Renal cortical epithelial cell (primary cell): Measurements from ENCODE around the gene RXRB. TPM values are rescaled to one million over a fixed set of nuclear protein-coding genes. Genes with fewer than 3 reads are reported as not detected.
"Not testable (repeated sequence)": the region's sequence is repeated elsewhere in the genome, so short reads cannot be mapped to it uniquely, and the experiment has no call there.

Source experiments
- DNase-seq: peaks from one replicate; pipeline ENCODE4 v3.0.0-alpha.2; 2011; ENCODE audit warnings: low read depth
- total RNA-seq: library from RNA; depleted of rRNA; stranded (reverse); fragments of >200 nt; gene quantifications from 2 replicates; pipeline ENCODE4 v1.2.3, GENCODE V29; 2014

The RXRB gene
- total RNA-seq, 1 donor from 2014 or later: 28.0 TPM

DNA sequence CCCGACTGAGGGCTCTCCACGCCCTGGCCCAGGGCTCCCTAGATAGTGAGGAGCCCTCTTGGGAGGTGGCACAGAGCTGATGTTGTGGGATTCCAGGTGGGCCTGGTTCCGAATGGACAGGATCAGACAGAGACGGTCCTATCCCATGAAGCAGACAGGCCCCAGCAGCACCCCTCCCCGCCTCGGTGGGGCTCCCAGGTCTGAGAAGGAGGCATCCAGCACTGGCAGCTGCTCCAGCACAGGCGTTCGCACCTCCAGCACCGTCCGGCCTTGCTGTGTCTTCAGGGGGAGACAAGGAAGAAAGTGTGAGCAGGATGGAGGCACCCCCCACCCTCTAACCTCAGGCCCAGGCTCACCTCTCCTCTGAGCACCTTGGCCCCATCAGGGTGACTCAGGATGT is 36.9 kb downstream of the RXRB start:
- DNase-seq: no peak

DNA sequence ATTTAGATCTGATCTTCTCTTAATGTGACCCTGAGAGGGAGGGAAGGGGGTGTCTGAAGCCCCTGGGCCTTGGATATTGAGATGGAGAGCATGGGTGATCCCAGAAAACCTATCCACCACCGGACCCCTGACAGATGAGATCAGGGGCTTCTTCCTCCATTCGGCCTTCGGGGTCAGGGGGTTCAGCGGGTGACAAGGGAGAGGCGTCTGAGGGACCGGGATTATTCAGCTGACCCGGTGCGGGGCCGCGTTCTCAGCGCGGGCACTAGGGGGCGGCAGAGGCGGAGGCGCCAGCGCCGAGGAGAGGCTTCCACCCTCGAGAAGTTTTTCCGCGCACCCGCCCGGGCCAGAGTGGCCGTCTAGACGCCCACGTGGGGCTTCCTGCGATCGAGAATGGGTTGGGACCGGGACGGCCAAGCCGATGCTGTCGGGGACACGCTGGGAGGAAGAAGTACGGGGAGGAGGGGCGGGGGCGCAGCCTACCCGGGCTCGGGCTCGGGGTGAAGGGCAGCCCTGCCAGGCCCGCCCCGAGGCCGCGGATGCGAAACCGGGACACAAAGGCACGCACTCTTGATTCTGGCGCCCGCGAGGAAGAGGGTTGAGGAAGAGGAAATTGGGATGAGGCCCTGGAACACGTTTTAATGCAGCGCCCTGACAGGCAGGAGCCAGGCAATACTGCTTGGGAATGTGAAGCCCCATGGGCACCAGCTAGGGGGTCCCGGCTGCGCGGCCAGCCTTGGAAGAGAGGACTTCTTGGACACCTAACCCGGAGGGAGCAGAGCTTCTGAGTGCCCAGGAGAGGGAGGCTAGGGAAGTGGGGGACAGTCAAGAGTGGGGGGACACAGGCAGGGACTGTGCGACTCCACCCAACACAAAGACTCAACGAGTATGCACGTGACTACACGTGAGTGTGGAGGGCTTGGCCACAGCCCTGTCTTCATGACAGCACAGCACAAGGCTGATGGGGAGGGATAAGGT is 38.8 kb downstream of the RXRB start:
- DNase-seq: peak; percentile 1

DNA sequence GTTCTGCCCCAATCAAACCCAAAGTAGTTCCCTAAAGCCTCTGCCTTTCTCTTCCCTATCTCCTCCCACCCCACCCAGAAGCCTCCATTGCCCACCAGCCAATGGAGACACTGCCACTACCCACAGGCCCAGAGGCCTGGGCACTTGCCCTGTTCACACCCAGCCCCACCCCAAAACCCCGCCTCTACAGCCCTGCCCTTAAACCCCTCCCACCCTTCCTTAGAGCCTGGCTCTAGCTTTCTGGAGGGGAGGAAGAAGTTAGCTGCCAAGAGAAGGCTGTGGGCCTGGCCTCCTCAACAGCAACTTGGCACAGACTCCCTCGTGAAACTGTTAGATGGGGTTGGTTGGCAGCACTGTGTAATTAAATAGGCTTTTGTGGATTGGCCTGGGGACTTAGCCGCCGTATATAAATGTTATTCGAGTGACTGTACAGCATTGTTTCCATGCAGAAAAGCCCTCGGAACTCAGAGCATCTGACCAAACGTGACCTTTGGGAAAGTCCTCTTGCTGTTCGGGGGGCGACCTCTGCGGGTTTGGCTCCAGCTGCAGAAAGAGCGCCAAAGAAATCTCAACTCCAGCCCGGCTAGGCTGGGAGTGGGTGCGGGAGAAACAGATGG is 39.6 kb downstream of the RXRB start:
- DNase-seq: peak; percentile 39

DNA sequence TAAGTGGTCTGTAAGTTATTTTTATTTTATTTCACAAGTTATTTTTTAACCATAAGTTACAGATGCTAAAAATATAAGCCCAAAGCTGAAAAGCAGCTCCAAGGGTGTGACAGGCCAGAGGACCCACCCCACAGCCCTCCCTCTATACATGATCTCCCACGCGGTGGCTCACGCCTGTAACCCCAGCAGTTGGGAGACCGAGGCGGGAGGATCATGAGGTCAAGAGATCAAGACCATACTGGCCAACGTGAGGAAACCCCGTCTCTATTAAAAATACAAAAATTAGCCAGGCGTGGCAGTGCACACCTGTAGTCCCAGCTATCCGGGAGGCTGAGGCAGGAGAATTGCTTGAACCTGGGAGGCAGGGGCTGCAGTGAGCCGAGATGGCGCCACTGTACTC is 40.4 kb downstream of the RXRB start:
- no peak for DNase-seq

DNA sequence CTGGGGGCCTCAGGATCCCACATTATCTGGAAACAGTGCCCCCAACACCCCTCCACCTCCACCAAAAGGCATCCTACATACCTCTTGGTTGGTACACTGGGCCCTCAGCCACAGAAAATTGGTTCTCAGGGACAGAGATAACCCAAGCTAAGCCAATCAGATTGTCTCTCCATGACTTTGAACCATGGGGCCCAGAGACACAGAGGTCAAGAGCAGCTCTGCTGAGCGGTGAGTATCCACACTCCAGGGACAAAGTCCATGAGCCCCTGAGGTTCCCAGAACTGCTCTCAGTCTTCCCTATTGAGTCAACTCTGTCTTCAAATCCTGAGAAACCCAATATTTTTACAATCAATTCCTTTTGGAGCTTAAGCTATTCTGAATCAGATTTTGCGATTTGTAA is 43.5 kb downstream of the RXRB start:
- no peak for DNase-seq

DNA sequence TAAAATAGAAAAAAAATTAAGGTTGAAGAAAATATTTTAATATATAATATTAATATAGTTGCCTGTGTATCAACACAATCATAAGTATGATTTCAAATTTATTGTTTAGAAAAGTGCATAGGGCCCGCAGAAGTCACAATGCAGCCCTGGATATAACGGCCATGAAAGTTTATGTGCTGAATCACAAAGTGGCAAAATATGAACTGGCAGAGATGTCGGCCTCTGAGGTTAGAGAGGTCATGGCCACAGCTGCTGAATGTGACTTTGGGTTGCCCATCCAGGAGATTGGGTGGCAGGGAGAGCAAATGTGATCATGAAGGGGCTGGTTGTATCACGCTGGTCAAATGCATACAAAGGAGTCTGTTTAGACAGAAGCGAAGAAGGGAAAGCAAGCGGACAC is 43.9 kb downstream of the RXRB start:
- no peak for DNase-seq

DNA sequence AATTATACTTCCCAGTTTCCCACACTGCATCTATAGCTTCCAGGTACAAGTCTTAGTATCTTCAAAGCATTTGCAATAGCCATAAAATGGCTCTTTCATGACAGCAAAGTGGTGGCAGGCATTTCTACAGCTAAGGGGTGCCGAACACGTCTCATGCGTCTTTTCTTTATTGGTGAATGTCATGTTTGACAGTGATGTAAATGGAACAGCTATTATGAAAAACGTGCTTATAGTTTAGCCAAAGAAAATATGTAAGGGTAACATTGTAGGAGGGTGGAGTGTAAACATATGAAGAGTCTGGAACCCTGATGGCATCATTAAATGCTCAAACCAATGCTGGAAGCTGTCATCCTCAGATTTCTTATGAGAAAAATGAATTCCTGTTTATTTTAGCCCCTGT is 46.1 kb downstream of the RXRB start:
- DNase-seq: no peak

DNA sequence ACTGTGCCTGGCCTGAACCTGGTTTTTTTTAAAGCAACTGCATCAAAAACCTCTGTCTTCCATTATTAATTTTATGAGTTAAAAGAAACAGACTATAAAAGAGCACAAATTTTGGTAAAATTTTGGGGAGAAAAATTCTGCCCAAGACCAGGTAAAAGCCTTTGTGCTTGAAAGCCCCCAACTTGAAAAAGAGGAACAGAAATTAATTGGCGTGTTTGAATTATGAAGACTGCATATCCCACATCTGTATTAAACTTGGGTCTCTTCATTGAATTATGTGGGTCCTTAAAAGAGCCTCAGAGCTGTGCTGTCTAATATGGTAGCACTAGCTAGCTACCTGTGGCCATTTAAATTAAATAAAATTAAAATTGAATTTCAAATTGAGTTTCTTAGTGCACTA is 49.4 kb downstream of the RXRB start:
- no peak for DNase-seq

DNA sequence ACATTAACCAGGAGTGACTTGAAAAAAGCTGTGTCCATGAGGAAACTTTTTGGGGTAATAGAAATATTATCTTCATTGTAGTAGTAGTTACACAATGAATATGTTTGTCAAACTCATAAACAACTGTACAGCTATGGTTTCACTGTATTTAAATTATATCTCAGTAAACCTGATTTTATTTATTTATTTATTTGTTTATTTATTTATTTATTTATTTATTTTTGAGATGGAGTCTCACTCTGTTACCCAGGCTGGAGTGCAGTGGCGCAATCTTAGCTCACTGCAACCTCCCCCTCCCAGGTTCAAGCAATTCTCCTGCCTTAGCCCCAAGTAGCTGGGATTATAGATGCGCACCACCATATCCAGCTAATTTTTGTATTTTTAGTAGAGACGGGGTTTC is 49.9 kb downstream of the RXRB start:
- not testable (repeated sequence) for DNase-seq

DNA sequence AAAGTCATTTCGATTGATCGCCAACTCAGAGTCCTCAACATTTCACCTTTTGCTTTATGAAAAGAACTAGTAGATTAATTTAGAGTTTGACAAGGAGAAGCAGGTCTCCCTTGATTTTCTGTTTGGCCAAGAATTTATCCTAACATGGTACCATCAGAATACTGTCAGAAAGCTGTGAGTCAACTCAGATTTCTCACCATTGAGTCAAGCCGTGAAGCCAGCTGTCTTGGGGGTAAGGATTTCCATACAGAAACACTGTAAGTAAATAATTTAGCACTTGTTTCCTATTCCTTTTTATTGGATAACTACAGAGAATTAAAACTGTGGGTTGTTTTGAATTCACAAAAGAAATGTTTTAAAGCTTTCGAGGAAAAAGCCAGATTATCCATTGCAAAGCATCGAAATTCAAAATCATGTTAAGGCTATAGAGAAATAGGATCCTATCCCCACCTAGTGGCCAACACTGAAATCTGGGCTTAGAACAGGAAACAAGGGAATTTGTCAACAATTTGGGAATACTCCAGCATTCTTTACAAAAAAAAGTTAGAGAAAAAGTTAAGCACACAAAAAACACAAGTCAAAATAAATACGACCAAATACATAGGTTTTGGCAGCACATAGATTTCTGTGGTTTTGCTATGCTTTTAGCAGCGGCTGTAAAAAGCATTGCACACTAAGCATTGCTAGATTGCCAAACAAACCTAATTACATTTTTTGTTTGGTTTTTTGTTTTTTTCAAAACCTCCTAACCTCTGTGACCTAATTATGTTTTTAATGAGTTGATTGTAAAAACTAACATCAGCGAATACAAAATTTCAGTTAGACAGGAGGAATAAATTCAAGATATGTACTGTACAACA is 52.4 kb downstream of the RXRB start:
- DNase-seq: peak; percentile 50

DNA sequence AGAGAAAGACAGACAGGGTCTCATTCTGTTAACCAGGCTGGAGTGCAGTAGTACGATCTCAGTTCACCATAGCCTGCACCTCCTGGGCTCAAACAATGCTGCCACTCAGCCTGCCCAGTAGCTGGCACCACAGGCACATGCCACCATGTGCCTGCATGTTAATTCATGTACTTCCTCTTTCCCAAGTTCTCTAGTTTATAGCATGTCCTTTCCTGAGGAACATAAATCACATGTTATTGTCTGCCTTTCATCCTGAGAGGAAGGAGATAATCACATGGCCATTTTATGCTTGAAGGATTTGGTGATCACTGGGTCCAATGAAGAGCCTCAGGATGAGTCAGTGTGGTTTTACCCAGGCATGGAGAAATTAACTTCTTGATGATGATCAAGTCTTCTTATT is 56.1 kb downstream of the RXRB start:
- DNase-seq: peak; percentile 88

Other genes starting within 250 kb of the RXRB start
- 1.9 and 6.1 TPM in 2 replicates for gene HLA-DMA, start 247.6 kb downstream of the RXRB start, total RNA-seq
- 47.8 and 107 TPM in 2 replicates for gene BRD2, start 232.1 kb downstream of the RXRB start, total RNA-seq
- gene HLA-DOA, start 191.1 kb downstream of the RXRB start, total RNA-seq: 0.55 and 1.6 TPM in 2 replicates
- 7.0 and 9.7 TPM in 2 replicates for gene HLA-DPA1, start 127.0 kb downstream of the RXRB start, total RNA-seq
- 12.2 and 25.7 TPM in 2 replicates for gene HLA-DPB1, start 124.7 kb downstream of the RXRB start, total RNA-seq
- gene COL11A2, start 8.2 kb downstream of the RXRB start, total RNA-seq: 0.17 and 0.20 TPM in 2 replicates
- 108 and 119 TPM in 2 replicates for gene SLC39A7, start 202 bp upstream of the RXRB start, total RNA-seq
- 11.2 and 26.0 TPM in 2 replicates for gene HSD17B8, start 4.0 kb upstream of the RXRB start, total RNA-seq
- gene RING1, start 7.8 kb upstream of the RXRB start, total RNA-seq: 18.4 and 28.0 TPM in 2 replicates
- gene VPS52, start 71.2 kb upstream of the RXRB start, total RNA-seq: 27.8 and 40.4 TPM in 2 replicates
- 1,432 and 3,352 TPM in 2 replicates for gene RPS18, start 71.4 kb upstream of the RXRB start, total RNA-seq
- 2.7 and 5.9 TPM in 2 replicates for gene B3GALT4, start 76.5 kb upstream of the RXRB start, total RNA-seq
- gene WDR46, start 88.6 kb upstream of the RXRB start, total RNA-seq: 54.6 and 106 TPM in 2 replicates
- 30.7 and 41.5 TPM in 2 replicates for gene PFDN6, start 88.9 kb upstream of the RXRB start, total RNA-seq
- gene RGL2, start 98.3 kb upstream of the RXRB start, total RNA-seq: 34.5 and 34.9 TPM in 2 replicates
- 114 and 147 TPM in 2 replicates for gene TAPBP, start 113.4 kb upstream of the RXRB start, total RNA-seq
- gene ZBTB22, start 117.1 kb upstream of the RXRB start, total RNA-seq: 16.0 and 24.1 TPM in 2 replicates
- gene DAXX, start 122.3 kb upstream of the RXRB start, total RNA-seq: 39.2 and 88.8 TPM in 2 replicates
- 0.70 and 10.9 TPM in 2 replicates for gene KIFC1, start 191.2 kb upstream of the RXRB start, total RNA-seq
- gene PHF1, start 210.3 kb upstream of the RXRB start, total RNA-seq: 11.1 and 16.7 TPM in 2 replicates
- gene CUTA, start 217.4 kb upstream of the RXRB start, total RNA-seq: 74.7 and 90.5 TPM in 2 replicates
- gene SYNGAP1, start 219.4 kb upstream of the RXRB start, total RNA-seq: 1.0 and 5.9 TPM in 2 replicates